ENCODE data around the gene NEK1. TPM values are rescaled to one million over a fixed set of nuclear protein-coding genes. Genes with fewer than 3 reads are reported as not detected.

The NEK1 gene
- polyA plus RNA-seq, 1 donor from 2014 or later, result 17.1 TPM

DNA sequence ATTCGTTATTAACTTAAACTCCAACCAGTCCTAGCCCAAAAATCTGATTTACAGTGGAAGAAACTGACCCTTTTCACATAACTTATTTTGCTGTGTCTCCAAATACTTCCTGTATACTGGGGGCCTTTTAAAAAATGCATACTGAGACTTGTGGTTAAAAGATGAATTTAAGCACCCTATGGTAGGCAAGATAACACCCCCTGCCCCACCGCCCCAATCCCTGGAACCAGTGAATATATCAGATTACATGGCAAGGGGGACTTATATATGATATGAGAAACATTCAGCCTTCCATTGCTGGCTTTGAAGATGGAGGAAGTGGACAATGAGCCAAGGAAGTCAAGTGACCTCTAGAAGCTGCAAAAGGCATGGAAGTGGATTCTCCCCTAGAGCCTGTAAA lies 4.9 kb upstream of the NEK1 start:
- Histone ChIP-seq H3F3A (ENCODE audit: insufficient read depth, low read length, poor library complexity, severe bottlenecking) (peaks cover 3% of the 10 kb centered on the region), H3K9me2 (ENCODE audit: insufficient read depth, low read length) (no peaks in the 10 kb centered on the region), H3K36me3 (ENCODE audit: insufficient read depth, low read length) (no peaks in the 10 kb centered on the region), H3K4me2 (ENCODE audit: low read length) (no peak overlapping the region), H3K27ac (ENCODE audit: low read length) (no peak overlapping the region), H3K4me3 (ENCODE audit: low read length) (no peak overlapping the region), H4K20me1 (ENCODE audit: insufficient read depth) (no peaks in the 10 kb centered on the region), H3K27me3 (ENCODE audit: insufficient read depth, low read depth, low read length) (no peaks in the 10 kb centered on the region), H3K9ac (ENCODE audit: low read length) (no peak overlapping the region), H3K9me3 (ENCODE audit: low read length) (no peaks in the 10 kb centered on the region), H2AFZ (ENCODE audit: low read depth, low read length) (no peak overlapping the region), H3K79me2 (replicated peaks; ENCODE audit: insufficient read depth, low read length) (peaks cover 19% of the 10 kb centered on the region)
- TF ChIP-seq RAD21 (conservative IDR thresholded peaks at IDR 0.05) (no peak), MXI1 (conservative IDR thresholded peaks at IDR 0.05; ENCODE audit: poor library complexity, severe bottlenecking) (no peak), EZH2 (IDR thresholded peaks at IDR 0.05; ENCODE audit: borderline replicate concordance, insufficient read depth, low read length, poor library complexity, severe bottlenecking) (no peak), SMC3 (conservative IDR thresholded peaks at IDR 0.05; ENCODE audit: poor library complexity) (no peak), POLR2AphosphoS5 (IDR thresholded peaks at IDR 0.05) (no peak), EP300 (conservative IDR thresholded peaks at IDR 0.05; ENCODE audit: poor library complexity, severe bottlenecking) (no peak), TAF1 (IDR thresholded peaks at IDR 0.05; ENCODE audit: low read depth) (no peak)
- TF ChIP-seq, protein P1, sequence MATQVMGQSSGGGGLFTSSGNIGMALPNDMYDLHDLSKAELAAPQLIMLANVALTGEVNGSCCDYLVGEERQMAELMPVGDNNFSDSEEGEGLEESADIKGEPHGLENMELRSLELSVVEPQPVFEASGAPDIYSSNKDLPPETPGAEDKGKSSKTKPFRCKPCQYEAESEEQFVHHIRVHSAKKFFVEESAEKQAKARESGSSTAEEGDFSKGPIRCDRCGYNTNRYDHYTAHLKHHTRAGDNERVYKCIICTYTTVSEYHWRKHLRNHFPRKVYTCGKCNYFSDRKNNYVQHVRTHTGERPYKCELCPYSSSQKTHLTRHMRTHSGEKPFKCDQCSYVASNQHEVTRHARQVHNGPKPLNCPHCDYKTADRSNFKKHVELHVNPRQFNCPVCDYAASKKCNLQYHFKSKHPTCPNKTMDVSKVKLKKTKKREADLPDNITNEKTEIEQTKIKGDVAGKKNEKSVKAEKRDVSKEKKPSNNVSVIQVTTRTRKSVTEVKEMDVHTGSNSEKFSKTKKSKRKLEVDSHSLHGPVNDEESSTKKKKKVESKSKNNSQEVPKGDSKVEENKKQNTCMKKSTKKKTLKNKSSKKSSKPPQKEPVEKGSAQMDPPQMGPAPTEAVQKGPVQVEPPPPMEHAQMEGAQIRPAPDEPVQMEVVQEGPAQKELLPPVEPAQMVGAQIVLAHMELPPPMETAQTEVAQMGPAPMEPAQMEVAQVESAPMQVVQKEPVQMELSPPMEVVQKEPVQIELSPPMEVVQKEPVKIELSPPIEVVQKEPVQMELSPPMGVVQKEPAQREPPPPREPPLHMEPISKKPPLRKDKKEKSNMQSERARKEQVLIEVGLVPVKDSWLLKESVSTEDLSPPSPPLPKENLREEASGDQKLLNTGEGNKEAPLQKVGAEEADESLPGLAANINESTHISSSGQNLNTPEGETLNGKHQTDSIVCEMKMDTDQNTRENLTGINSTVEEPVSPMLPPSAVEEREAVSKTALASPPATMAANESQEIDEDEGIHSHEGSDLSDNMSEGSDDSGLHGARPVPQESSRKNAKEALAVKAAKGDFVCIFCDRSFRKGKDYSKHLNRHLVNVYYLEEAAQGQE (IDR thresholded peaks at IDR 0.05; ENCODE audit: borderline replicate concordance), result no peak
- TF ChIP-seq, protein P2, sequence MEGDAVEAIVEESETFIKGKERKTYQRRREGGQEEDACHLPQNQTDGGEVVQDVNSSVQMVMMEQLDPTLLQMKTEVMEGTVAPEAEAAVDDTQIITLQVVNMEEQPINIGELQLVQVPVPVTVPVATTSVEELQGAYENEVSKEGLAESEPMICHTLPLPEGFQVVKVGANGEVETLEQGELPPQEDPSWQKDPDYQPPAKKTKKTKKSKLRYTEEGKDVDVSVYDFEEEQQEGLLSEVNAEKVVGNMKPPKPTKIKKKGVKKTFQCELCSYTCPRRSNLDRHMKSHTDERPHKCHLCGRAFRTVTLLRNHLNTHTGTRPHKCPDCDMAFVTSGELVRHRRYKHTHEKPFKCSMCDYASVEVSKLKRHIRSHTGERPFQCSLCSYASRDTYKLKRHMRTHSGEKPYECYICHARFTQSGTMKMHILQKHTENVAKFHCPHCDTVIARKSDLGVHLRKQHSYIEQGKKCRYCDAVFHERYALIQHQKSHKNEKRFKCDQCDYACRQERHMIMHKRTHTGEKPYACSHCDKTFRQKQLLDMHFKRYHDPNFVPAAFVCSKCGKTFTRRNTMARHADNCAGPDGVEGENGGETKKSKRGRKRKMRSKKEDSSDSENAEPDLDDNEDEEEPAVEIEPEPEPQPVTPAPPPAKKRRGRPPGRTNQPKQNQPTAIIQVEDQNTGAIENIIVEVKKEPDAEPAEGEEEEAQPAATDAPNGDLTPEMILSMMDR (IDR thresholded peaks at IDR 0.05; ENCODE audit: poor library complexity, severe bottlenecking), result no peak

DNA sequence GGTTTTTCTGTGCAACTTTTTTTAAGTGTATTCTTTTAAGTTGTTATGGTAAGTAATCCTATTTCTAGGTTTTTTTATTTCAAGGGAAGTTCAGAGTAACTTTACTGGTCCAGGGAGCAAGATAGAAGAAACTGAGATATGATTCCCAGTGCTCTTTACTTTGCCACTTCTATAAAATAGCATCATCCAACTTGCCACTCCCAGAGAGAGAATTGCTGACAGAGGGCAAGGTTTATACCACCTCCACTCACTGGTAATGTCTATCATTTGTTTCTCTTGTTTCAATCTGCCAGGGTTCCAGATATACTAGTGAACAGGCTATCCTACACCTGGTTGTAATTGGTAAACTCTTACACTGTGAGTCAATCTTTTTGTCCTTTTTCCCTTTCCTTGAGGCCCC lies 4.5 kb upstream of the NEK1 start:
- Histone ChIP-seq H3K36me3 (ENCODE audit: insufficient read depth, low read length) (no peaks in the 10 kb centered on the region), H3K9me2 (ENCODE audit: insufficient read depth, low read length) (no peaks in the 10 kb centered on the region), H3K9me3 (ENCODE audit: low read length) (no peaks in the 10 kb centered on the region), H3F3A (ENCODE audit: insufficient read depth, low read length, poor library complexity, severe bottlenecking) (peaks cover 3% of the 10 kb centered on the region), H2AFZ (ENCODE audit: low read depth, low read length) (no peak overlapping the region), H3K4me2 (ENCODE audit: low read length) (no peak overlapping the region), H3K4me3 (ENCODE audit: low read length) (no peak overlapping the region), H3K27ac (ENCODE audit: low read length) (no peak overlapping the region), H4K20me1 (ENCODE audit: insufficient read depth) (no peaks in the 10 kb centered on the region), H3K27me3 (ENCODE audit: insufficient read depth, low read depth, low read length) (no peaks in the 10 kb centered on the region), H3K79me2 (replicated peaks; ENCODE audit: insufficient read depth, low read length) (peaks cover 15% of the 10 kb centered on the region), H3K9ac (ENCODE audit: low read length) (no peak overlapping the region)
- no peak for TF ChIP-seq TAF1 (IDR thresholded peaks at IDR 0.05; ENCODE audit: low read depth)
- TF ChIP-seq EP300 (conservative IDR thresholded peaks at IDR 0.05; ENCODE audit: poor library complexity, severe bottlenecking), result no peak
- TF ChIP-seq, protein P2 (IDR thresholded peaks at IDR 0.05; ENCODE audit: poor library complexity, severe bottlenecking), result no peak
- TF ChIP-seq, protein P1 (IDR thresholded peaks at IDR 0.05; ENCODE audit: borderline replicate concordance), result no peak
- no peak for TF ChIP-seq MXI1 (conservative IDR thresholded peaks at IDR 0.05; ENCODE audit: poor library complexity, severe bottlenecking)
- TF ChIP-seq POLR2AphosphoS5 (IDR thresholded peaks at IDR 0.05), result no peak
- TF ChIP-seq RAD21 (conservative IDR thresholded peaks at IDR 0.05), result no peak
- no peak for TF ChIP-seq SMC3 (conservative IDR thresholded peaks at IDR 0.05; ENCODE audit: poor library complexity)
- TF ChIP-seq EZH2 (IDR thresholded peaks at IDR 0.05; ENCODE audit: borderline replicate concordance, insufficient read depth, low read length, poor library complexity, severe bottlenecking), result no peak
